ENCODE data around the gene MRTFB. TPM values are rescaled to one million over a fixed set of nuclear protein-coding genes. Genes with fewer than 3 reads are reported as not detected.

Gene MRTFB
- total RNA-seq, 2 experiments from 2014 or later, result 18.0 to 19.4 TPM

- CTCF ChIA-PET, result no interaction called here
Observed at GRCh38 chr16:14041164-14041563, 30.0 kb upstream of the MRTFB start.

GRCh38 chr16:14042706-14043105 is 28.4 kb upstream of the MRTFB start:
- TF ChIP-seq CTCF (IDR thresholded peaks at IDR 0.05), result no peak
- Histone ChIP-seq H3K27me3 (ENCODE audit: control insufficient read depth in 1 of 2, insufficient read depth in 2 of 2, low read length in 2 of 2) (no peaks in the 10 kb centered on the region), H3K4me3 (ENCODE audit: low read length) (no peak overlapping the region), H3K36me3 (ENCODE audit: insufficient read depth, low read length) (no peaks in the 10 kb centered on the region), H3K4me1 (ENCODE audit: insufficient read depth, low read length) (no peaks in the 10 kb centered on the region), H3K27ac (ENCODE audit: low read depth in 1 of 2, low read length in 2 of 2) (no peak overlapping the region), H3K9me3 (ENCODE audit: control insufficient read depth in 1 of 2, insufficient read depth in 1 of 2, low read length in 2 of 2) (no peaks in the 10 kb centered on the region)
- intact Hi-C loops (cut with DNase I, micrococcal nuclease), result no loop called here
- peaks cover 4% of the 10 kb centered on the region for H3K4me1 Mint-ChIP-seq (ENCODE audit: low read depth)
- no peak overlapping the region for H3K27ac Mint-ChIP-seq
- H3K9me3 Mint-ChIP-seq, result peaks cover 6% of the 10 kb centered on the region
- ChIA-PET CTCF (no interaction called here), POLR2A (no interaction called here)
- DNase-seq, result no peak
- no peaks in the 10 kb centered on the region for H3K36me3 Mint-ChIP-seq (ENCODE audit: low read depth)
- no peaks in the 10 kb centered on the region for H3K27me3 Mint-ChIP-seq
- no peak overlapping the region for H3K4me3 Mint-ChIP-seq
- ATAC-seq (ENCODE audit: poor library complexity), result no peak

More at GRCh38 chr16:14041164-14041563, 30.0 kb upstream of the MRTFB start:
- Mint-ChIP-seq H3K4me1 (ENCODE audit: low read depth) (peaks cover 4% of the 10 kb centered on the region), H3K9me3 (peaks cover 6% of the 10 kb centered on the region), H3K27ac (no peak overlapping the region), H3K27me3 (no peaks in the 10 kb centered on the region), H3K4me3 (no peak overlapping the region), H3K36me3 (ENCODE audit: low read depth) (no peaks in the 10 kb centered on the region)
- Histone ChIP-seq H3K27me3 (ENCODE audit: control insufficient read depth in 1 of 2, insufficient read depth in 2 of 2, low read length in 2 of 2) (no peaks in the 10 kb centered on the region), H3K36me3 (ENCODE audit: insufficient read depth, low read length) (no peaks in the 10 kb centered on the region), H3K27ac (ENCODE audit: low read depth in 1 of 2, low read length in 2 of 2) (no peak overlapping the region), H3K4me1 (ENCODE audit: insufficient read depth, low read length) (no peaks in the 10 kb centered on the region), H3K9me3 (ENCODE audit: control insufficient read depth in 1 of 2, insufficient read depth in 1 of 2, low read length in 2 of 2) (no peaks in the 10 kb centered on the region), H3K4me3 (ENCODE audit: low read length) (no peak overlapping the region)
- TF ChIP-seq CTCF (IDR thresholded peaks at IDR 0.05), result no peak
- DNase-seq (no peak), ATAC-seq (ENCODE audit: poor library complexity) (no peak)
- intact Hi-C loops (cut with DNase I, micrococcal nuclease), result no loop called here
- POLR2A ChIA-PET, result no interaction called here

- ATAC-seq (ENCODE audit: poor library complexity) (no peak), DNase-seq (no peak)
- intact Hi-C loops (cut with DNase I, micrococcal nuclease), result no loop called here
- H3K27ac Mint-ChIP-seq, result no peak overlapping the region
- H3K4me1 ChIP-seq (ENCODE audit: insufficient read depth, low read length), result no peaks in the 10 kb centered on the region
- no peaks in the 10 kb centered on the region for H3K36me3 ChIP-seq (ENCODE audit: insufficient read depth, low read length)
- H3K4me1 Mint-ChIP-seq (ENCODE audit: low read depth), result peaks cover 4% of the 10 kb centered on the region
- peaks cover 3% of the 10 kb centered on the region for H3K9me3 Mint-ChIP-seq
- no peaks in the 10 kb centered on the region for H3K9me3 ChIP-seq (ENCODE audit: control insufficient read depth in 1 of 2, insufficient read depth in 1 of 2, low read length in 2 of 2)
- H3K27me3 Mint-ChIP-seq, result no peaks in the 10 kb centered on the region
- H3K4me3 ChIP-seq (ENCODE audit: low read length), result no peak overlapping the region
- ChIA-PET POLR2A (no interaction called here), CTCF (no interaction called here)
- peaks cover 0 to 2% of the 10 kb centered on the region in 2 experiments for H3K27me3 ChIP-seq (ENCODE audit: control insufficient read depth in 1 of 2, insufficient read depth in 2 of 2, low read length in 2 of 2)
- no peak overlapping the region for H3K4me3 Mint-ChIP-seq
- no peaks in the 10 kb centered on the region for H3K36me3 Mint-ChIP-seq (ENCODE audit: low read depth)
- no peak overlapping the region for H3K27ac ChIP-seq (ENCODE audit: low read depth in 1 of 2, low read length in 2 of 2)
- TF ChIP-seq CTCF (IDR thresholded peaks at IDR 0.05), result no peak
Observed at GRCh38 chr16:14043278-14043677, 27.8 kb upstream of the MRTFB start.
